NCI-H526 treated with DMSO at 0.1 percent for 48 hours (cell line): Measurements from ENCODE around the gene FAM241A.
"Not testable (repeated sequence)": the region's sequence is repeated elsewhere in the genome, so short reads cannot be mapped to it uniquely, and the experiment has no call there.

Source experiments
- DNase-seq: peaks from one replicate; lab custom pipeline; 2025; lab: John Stamatoyannopoulos, UW

The FAM241A gene

GRCh38 chr4:112173593-112174558 lies 28.6 kb downstream of the FAM241A start:
- no peak for DNase-seq

- no peak for DNase-seq
Measured at GRCh38 chr4:112175840-112176239, 30.6 kb downstream of the FAM241A start.

GRCh38 chr4:112176596-112176995 lies 31.3 kb downstream of the FAM241A start:
- DNase-seq = no peak

GRCh38 chr4:112178741-112179140 lies 33.5 kb downstream of the FAM241A start:
- DNase-seq = not testable (repeated sequence)

- no peak for DNase-seq
Measured at GRCh38 chr4:112181358-112182000, 36.2 kb downstream of the FAM241A start.

GRCh38 chr4:112182604-112183003 lies 37.4 kb downstream of the FAM241A start:
- DNase-seq = no peak

GRCh38 chr4:112183252-112183651 lies 38.0 kb downstream of the FAM241A start:
- no peak for DNase-seq

GRCh38 chr4:112184438-112184837 lies 39.2 kb downstream of the FAM241A start:
- DNase-seq = no peak

- no peak for DNase-seq
Measured at GRCh38 chr4:112185334-112185733, 40.1 kb downstream of the FAM241A start.

GRCh38 chr4:112185740-112186670 lies 40.8 kb downstream of the FAM241A start:
- no peak for DNase-seq

GRCh38 chr4:112189754-112190153 lies 44.5 kb downstream of the FAM241A start:
- DNase-seq = no peak

- peak; percentile 51 for DNase-seq
Measured at GRCh38 chr4:112190684-112191083, 45.4 kb downstream of the FAM241A start.

GRCh38 chr4:112196461-112196860 lies 51.2 kb downstream of the FAM241A start:
- DNase-seq = no peak

- DNase-seq = no peak
Measured at GRCh38 chr4:112199041-112199440, 53.8 kb downstream of the FAM241A start.

- no peak for DNase-seq
Measured at GRCh38 chr4:112201915-112202505, 56.8 kb downstream of the FAM241A start.

GRCh38 chr4:112203593-112203992 lies 58.3 kb downstream of the FAM241A start:
- DNase-seq = no peak

- no peak for DNase-seq
Measured at GRCh38 chr4:112206431-112206830, 61.2 kb downstream of the FAM241A start.

GRCh38 chr4:112208137-112209095 lies 63.2 kb downstream of the FAM241A start:
- not testable (repeated sequence) for DNase-seq

GRCh38 chr4:112210777-112211176 lies 65.5 kb downstream of the FAM241A start:
- DNase-seq = no peak

GRCh38 chr4:112213091-112213490 lies 67.8 kb downstream of the FAM241A start:
- DNase-seq = no peak
